Spleen (tissue), 7 donors: ENCODE measurements around the gene RPL15.

ENCODE experiments used
- CTCF ChIP-seq, 11 experiments: fragments of 200-600 bp in 7 of 11; fragments of 450-650 bp in 4 of 11; sonication (generic) in 4 of 11; IDR thresholded peaks in 8 of 11; conservative IDR thresholded peaks in 3 of 11; 1 replicate in 7 of 11; 2 replicates in 4 of 11; pipeline versions ENCODE4 v1.4.0 to v1.8.0; 2016 to 2021; ENCODE audit warnings: antibody characterized with exemption in 11 of 11, inconsistent platforms in 4 of 11, mild to moderate bottlenecking in 1 of 11
- POLR2A ChIP-seq, 3 donors: fragments of 450-650 bp; IDR thresholded peaks; one replicate each; pipeline ENCODE4 v1.5.1; 2017; ENCODE audit warnings: antibody characterized with exemption in 3 of 3, mild to moderate bottlenecking in 1 of 3
- POLR2AphosphoS5 ChIP-seq, 3 donors: sonication (generic); formaldehyde crosslinking; IDR thresholded peaks; one replicate each; pipeline ENCODE4 v1.5.1; 2017; ENCODE audit warnings: antibody characterized with exemption in 3 of 3
- donor health status: DM: no; HTN: no; CAD: no; lungs with moderate emphysema.
- donor health status: DM: no; HTN: no; CAD: no.
- donor health status: DM: no; HTN: no; CAD: no.

DNA sequence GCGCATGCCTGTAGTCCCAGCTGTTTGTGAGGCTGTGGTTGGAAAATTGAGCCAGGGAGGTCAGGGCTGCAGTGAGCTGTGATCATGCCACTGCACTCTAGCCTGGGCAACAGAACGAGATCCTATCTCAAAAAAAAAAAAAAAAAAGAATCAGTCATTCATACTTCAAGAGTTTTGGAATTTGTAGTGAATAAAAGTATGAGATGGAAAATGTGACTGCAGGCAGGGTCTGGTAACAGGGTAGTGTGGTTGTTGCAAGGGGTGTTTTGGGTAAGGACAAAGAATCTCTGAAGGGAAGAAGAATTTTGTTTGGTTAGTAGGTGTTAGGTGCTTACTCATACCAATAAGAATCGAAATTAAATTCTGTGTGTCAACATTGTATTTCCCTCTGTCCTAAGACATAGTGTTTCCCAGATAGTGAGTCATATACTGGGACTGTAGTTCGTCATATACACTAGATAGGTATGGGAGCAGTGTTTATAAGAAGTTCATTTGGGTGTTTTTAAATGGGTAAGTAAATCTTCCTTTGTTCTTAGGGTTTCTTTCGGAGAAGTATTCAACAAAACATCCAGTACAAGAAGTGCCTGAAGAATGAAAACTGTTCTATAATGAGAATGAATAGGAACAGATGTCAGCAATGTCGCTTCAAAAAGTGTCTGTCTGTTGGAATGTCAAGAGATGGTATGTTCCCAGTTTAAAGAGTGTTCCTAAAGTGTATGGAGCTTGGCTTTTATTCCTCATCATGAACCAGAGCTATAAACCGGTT, 42.4 kb downstream of the RPL15 start:
- TF ChIP-seq CTCF (IDR thresholded peaks at IDR 0.05 in 8 of 11, conservative IDR thresholded peaks at IDR 0.05 in 3 of 11) = no peak
- no peak for TF ChIP-seq POLR2A (IDR thresholded peaks at IDR 0.05)
- no peak for TF ChIP-seq POLR2AphosphoS5 (IDR thresholded peaks at IDR 0.05)
